NT2/D1 (cell line): Measurements from ENCODE around the gene VRK3.
A peak's percentile ranks its signal among the peaks of the same experiment; 100 is the strongest.

Experiments
- DNase-seq: peaks from one replicate; pipeline ENCODE4 v3.0.0-alpha.2; 2011; ENCODE audit warnings: low read depth, low spot score
- H3K27me3 ChIP-seq: 2 replicates; pipeline ENCODE4 v1.6.0; 2011; ENCODE audit warnings: mild to moderate bottlenecking; ENCODE audit not compliant: insufficient read length, insufficient read depth
- H3K36me3 ChIP-seq: 2 replicates; pipeline ENCODE4 v1.6.1; 2011; ENCODE audit warnings: mild to moderate bottlenecking, low read length, mixed read lengths; ENCODE audit not compliant: insufficient read depth, insufficient read length
- H3K4me1 ChIP-seq: 2 replicates; pipeline ENCODE4 v1.5.1; 2011; ENCODE audit not compliant: insufficient read depth, insufficient read length
- H3K4me3 ChIP-seq: 2 replicates; pipeline ENCODE4 v1.5.1; 2011; ENCODE audit warnings: low read depth; ENCODE audit not compliant: insufficient read length
- H3K9ac ChIP-seq: 2 replicates; pipeline ENCODE4 v1.6.0; 2011; ENCODE audit warnings: low read depth; ENCODE audit not compliant: insufficient read length
- H3K9me3 ChIP-seq: 2 replicates; pipeline ENCODE4 v1.5.1; 2011; ENCODE audit warnings: mild to moderate bottlenecking, low read length; ENCODE audit not compliant: insufficient read depth
- SUZ12 ChIP-seq: IDR thresholded peaks from 2 replicates; pipeline ENCODE4 v1.6.1; 2011; ENCODE audit not compliant: insufficient read length, insufficient read depth; ENCODE audit errors: extremely low read depth
- YY1 ChIP-seq: IDR thresholded peaks from 2 replicates; pipeline ENCODE4 v1.6.1; 2011; ENCODE audit not compliant: insufficient read length, insufficient read depth
- ZNF274 ChIP-seq: IDR thresholded peaks from 2 replicates; pipeline ENCODE4 v1.6.1; 2011; ENCODE audit warnings: mild to moderate bottlenecking, low read depth, low read length

The VRK3 gene

GRCh38 chr19:49939721-49940481 lies 85.3 kb downstream of the VRK3 start:
- no peaks in the 10 kb centered on the region for H3K36me3 ChIP-seq
- no peak for DNase-seq
- no peaks in the 10 kb centered on the region for H3K9me3 ChIP-seq
- no peak overlapping the region for H3K4me3 ChIP-seq
- TF ChIP-seq YY1 (no peak), SUZ12 (no peak), ZNF274 (no peak)
- H3K9ac ChIP-seq = no peak overlapping the region
- peaks cover 6% of the 10 kb centered on the region for H3K4me1 ChIP-seq
- no peaks in the 10 kb centered on the region for H3K27me3 ChIP-seq

GRCh38 chr19:49938662-49939061 lies 86.5 kb downstream of the VRK3 start:
- DNase-seq = no peak
- TF ChIP-seq SUZ12 (no peak), YY1 (no peak), ZNF274 (no peak)
- no peak overlapping the region for H3K4me3 ChIP-seq
- no peaks in the 10 kb centered on the region for H3K27me3 ChIP-seq
- no peaks in the 10 kb centered on the region for H3K36me3 ChIP-seq
- no peaks in the 10 kb centered on the region for H3K9me3 ChIP-seq
- peaks cover 6% of the 10 kb centered on the region for H3K4me1 ChIP-seq
- no peak overlapping the region for H3K9ac ChIP-seq

- DNase-seq = peak; percentile 50
- TF ChIP-seq SUZ12 = no peak
- TF ChIP-seq YY1 = no peak
- no peak for TF ChIP-seq ZNF274
Measured at GRCh38 chr19:49937750-49938381, 87.3 kb downstream of the VRK3 start.

GRCh38 chr19:49936549-49936948 lies 88.6 kb downstream of the VRK3 start:
- DNase-seq = no peak
- no peaks in the 10 kb centered on the region for H3K27me3 ChIP-seq
- no peak overlapping the region for H3K4me3 ChIP-seq
- H3K36me3 ChIP-seq = peaks cover 4% of the 10 kb centered on the region
- no peak overlapping the region for H3K9ac ChIP-seq
- TF ChIP-seq YY1 (no peak), ZNF274 (no peak), SUZ12 (no peak)
- H3K4me1 ChIP-seq = peaks cover 6% of the 10 kb centered on the region
- no peaks in the 10 kb centered on the region for H3K9me3 ChIP-seq

More at GRCh38 chr19:49937750-49938381, 87.3 kb downstream of the VRK3 start:
- Histone ChIP-seq H3K27me3 (no peaks in the 10 kb centered on the region), H3K36me3 (peaks cover 1% of the 10 kb centered on the region), H3K4me1 (peaks cover 6% of the 10 kb centered on the region), H3K9me3 (no peaks in the 10 kb centered on the region), H3K9ac (no peak overlapping the region), H3K4me3 (no peak overlapping the region)

- Histone ChIP-seq H3K4me3 (no peak overlapping the region), H3K4me1 (peaks cover 3% of the 10 kb centered on the region), H3K36me3 (peaks cover 4% of the 10 kb centered on the region), H3K9me3 (no peaks in the 10 kb centered on the region), H3K9ac (no peak overlapping the region), H3K27me3 (no peaks in the 10 kb centered on the region)
- no peak for DNase-seq
- TF ChIP-seq YY1 = no peak
- TF ChIP-seq ZNF274 = no peak
Measured at GRCh38 chr19:49933643-49934042, 91.5 kb downstream of the VRK3 start.

- Histone ChIP-seq H3K9ac (no peak overlapping the region), H3K36me3 (peaks cover 7% of the 10 kb centered on the region), H3K9me3 (no peaks in the 10 kb centered on the region), H3K4me3 (no peak overlapping the region), H3K27me3 (no peaks in the 10 kb centered on the region), H3K4me1 (peaks cover 3% of the 10 kb centered on the region)
- TF ChIP-seq YY1 (no peak), ZNF274 (no peak), SUZ12 (no peak)
- no peak for DNase-seq
Measured at GRCh38 chr19:49932731-49933131, 92.4 kb downstream of the VRK3 start.

GRCh38 chr19:49932041-49932451 lies 93.1 kb downstream of the VRK3 start:
- H3K36me3 ChIP-seq = peaks cover 14% of the 10 kb centered on the region
- peaks cover 6% of the 10 kb centered on the region for H3K4me1 ChIP-seq
- TF ChIP-seq ZNF274 = no peak
- no peak for TF ChIP-seq YY1
- TF ChIP-seq SUZ12 = no peak
- H3K9ac ChIP-seq = no peak overlapping the region
- DNase-seq = no peak
- no peaks in the 10 kb centered on the region for H3K27me3 ChIP-seq
- H3K4me3 ChIP-seq = no peak overlapping the region
- no peaks in the 10 kb centered on the region for H3K9me3 ChIP-seq
